Muscle of leg (tissue), 11 donors: ENCODE data around the gene GJA4. TPM values are rescaled to one million over a fixed set of nuclear protein-coding genes. Genes with fewer than 3 reads are reported as not detected.

Experiments
- DNase-seq: peaks from one replicate; pipeline ENCODE4 v3.0.0; 2013
- H3K27ac ChIP-seq: one replicate; pipeline ENCODE4 v1.5.1; 2013; ENCODE audit warnings: mild to moderate bottlenecking, low read length, control low read depth
- H3K27me3 ChIP-seq: one replicate; pipeline ENCODE4 v1.6.1; 2013; ENCODE audit warnings: low read length; ENCODE audit not compliant: control insufficient read depth, insufficient read depth
- H3K36me3 ChIP-seq: one replicate; pipeline ENCODE4 v1.6.1; 2013; ENCODE audit warnings: low read length; ENCODE audit not compliant: control insufficient read depth, insufficient read depth
- H3K4me1 ChIP-seq: one replicate; pipeline ENCODE4 v1.6.1; 2013; ENCODE audit warnings: low read length; ENCODE audit not compliant: control insufficient read depth, insufficient read depth
- H3K4me3 ChIP-seq: one replicate; pipeline ENCODE4 v1.5.1; 2013; ENCODE audit warnings: low read length, control low read depth
- H3K9me3 ChIP-seq: replicated peaks from 2 replicates; pipeline ENCODE4 v1.6.1; 2013; ENCODE audit warnings: low read depth, low read length; ENCODE audit not compliant: control insufficient read depth
- WGBS: methylation state at CpG from one replicate; pipeline ENCODE4 v1.1.5; 2013; ENCODE audit warnings: missing lambda C conversion rate; ENCODE audit not compliant: insufficient coverage; 5-methylcytosine and 5-hydroxymethylcytosine counted together
- polyA plus RNA-seq, 8 donors: library from polyadenylated mRNA; unstranded; fragments of 120-200 nt; gene quantifications; one replicate each; pipeline versions ENCODE4 v1.2.1 to v1.2.3, GENCODE V29; 2013; ENCODE audit warnings: inconsistent platforms in 1 of 8, low replicate concordance in 1 of 8; ENCODE audit not compliant: insufficient read length in 8 of 8, insufficient read depth in 1 of 8
- total RNA-seq: library from RNA; stranded (reverse); fragments of 120-200 nt; gene quantifications from one replicate; pipeline ENCODE4 v1.2.4, GENCODE V29; 2013

Gene GJA4
- total and polyA plus RNA-seq, 9 donors, result 31.4 to 53.9 (median 36.2) TPM

- 77% methylated on average over 5 of the region's 5 CpGs for WGBS
- H3K27me3 ChIP-seq, result peaks cover 14% of the 10 kb centered on the region
These were observed 42.2 kb upstream of the GJA4 start for GRCh38 chr1:34750610-34751009.

GRCh38 chr1:34753163-34753562 lies 39.6 kb upstream of the GJA4 start:
- H3K4me3 ChIP-seq, result no peak overlapping the region
- no peaks in the 10 kb centered on the region for H3K36me3 ChIP-seq
- H3K27me3 ChIP-seq, result peaks cover 5% of the 10 kb centered on the region
- no peak for DNase-seq
- no peaks in the 10 kb centered on the region for H3K9me3 ChIP-seq
- WGBS, result no CpG with 5 or more reads among the region's 3 CpGs
- H3K4me1 ChIP-seq, result no peaks in the 10 kb centered on the region
- no peak overlapping the region for H3K27ac ChIP-seq

More at GRCh38 chr1:34750610-34751009, 42.2 kb upstream of the GJA4 start:
- H3K4me1 ChIP-seq, result no peaks in the 10 kb centered on the region
- DNase-seq, result no peak
- no peaks in the 10 kb centered on the region for H3K36me3 ChIP-seq
- H3K4me3 ChIP-seq, result no peak overlapping the region
- H3K9me3 ChIP-seq, result no peaks in the 10 kb centered on the region
- no peak overlapping the region for H3K27ac ChIP-seq

GRCh38 chr1:34754964-34755637 lies 37.7 kb upstream of the GJA4 start, which contains the start of gene GJB5:
GJB5 (plus strand) TSS chr1:34755047; CDS start chr1:34757331, 2,284 bp downstream.
- Histone ChIP-seq H3K4me3 (no peak within 1 kb of the TSS), H3K27ac (no peak within 1 kb of the TSS), H3K27me3 (no peaks in the 10 kb centered on the region), H3K36me3 (no peaks in the 10 kb centered on the region), H3K4me1 (no peaks in the 10 kb centered on the region), H3K9me3 (no peaks in the 10 kb centered on the region)
- WGBS, result 20% methylated on average over 6 of the region's 13 CpGs
- DNase-seq, result no peak

GRCh38 chr1:34755961-34756360 lies 36.8 kb upstream of the GJA4 start:
- Histone ChIP-seq H3K4me1 (no peaks in the 10 kb centered on the region), H3K36me3 (no peaks in the 10 kb centered on the region), H3K27ac (no peak overlapping the region), H3K9me3 (no peaks in the 10 kb centered on the region), H3K4me3 (no peak overlapping the region), H3K27me3 (no peaks in the 10 kb centered on the region)
- DNase-seq, result no peak
- 89% methylated on average over 6 of the region's 6 CpGs for WGBS

- H3K27ac ChIP-seq, result no peak overlapping the region
- H3K36me3 ChIP-seq, result no peaks in the 10 kb centered on the region
- no peaks in the 10 kb centered on the region for H3K27me3 ChIP-seq
- WGBS, result 89% methylated on average over 21 of the region's 21 CpGs
- no peak overlapping the region for H3K4me3 ChIP-seq
- no peak for DNase-seq
- H3K4me1 ChIP-seq, result no peaks in the 10 kb centered on the region
- no peaks in the 10 kb centered on the region for H3K9me3 ChIP-seq
These were observed 35.4 kb upstream of the GJA4 start for GRCh38 chr1:34757386-34757785.

- H3K27ac ChIP-seq, result no peak overlapping the region
- no peak for DNase-seq
- no peaks in the 10 kb centered on the region for H3K36me3 ChIP-seq
- H3K27me3 ChIP-seq, result no peaks in the 10 kb centered on the region
- no peak overlapping the region for H3K4me3 ChIP-seq
- no peaks in the 10 kb centered on the region for H3K4me1 ChIP-seq
- WGBS, result 92% methylated on average over 1 of the region's 4 CpGs
- H3K9me3 ChIP-seq, result no peaks in the 10 kb centered on the region
These were observed 34.0 kb upstream of the GJA4 start for GRCh38 chr1:34758751-34759150.

GRCh38 chr1:34759503-34760357 lies 33.1 kb upstream of the GJA4 start, which contains the start of gene GJB4:
GJB4 (plus strand) TSS chr1:34759740; CDS start chr1:34761255, 1,515 bp downstream.
- Histone ChIP-seq H3K4me1 (no peaks in the 10 kb centered on the region), H3K9me3 (no peaks in the 10 kb centered on the region), H3K27ac (no peak within 1 kb of the TSS), H3K36me3 (no peaks in the 10 kb centered on the region), H3K27me3 (peaks cover 2% of the 10 kb centered on the region), H3K4me3 (no peak within 1 kb of the TSS)
- WGBS, result 49% methylated on average over 6 of the region's 10 CpGs
- DNase-seq, result no peak

GRCh38 chr1:34761176-34761761 lies 31.5 kb upstream of the GJA4 start:
- no peaks in the 10 kb centered on the region for H3K4me1 ChIP-seq
- no peak overlapping the region for H3K4me3 ChIP-seq
- H3K27me3 ChIP-seq, result peaks cover 3% of the 10 kb centered on the region
- H3K27ac ChIP-seq, result no peak overlapping the region
- H3K36me3 ChIP-seq, result no peaks in the 10 kb centered on the region
- no peak for DNase-seq
- H3K9me3 ChIP-seq, result no peaks in the 10 kb centered on the region
- 93% methylated on average over 33 of the region's 33 CpGs for WGBS

- peaks cover 6% of the 10 kb centered on the region for H3K27me3 ChIP-seq
- no peaks in the 10 kb centered on the region for H3K9me3 ChIP-seq
- no peak overlapping the region for H3K27ac ChIP-seq
- H3K4me1 ChIP-seq, result no peaks in the 10 kb centered on the region
- DNase-seq, result no peak
- WGBS, result 87% methylated on average over 12 of the region's 13 CpGs
- H3K4me3 ChIP-seq, result no peak overlapping the region
- no peaks in the 10 kb centered on the region for H3K36me3 ChIP-seq
These were observed 31.0 kb upstream of the GJA4 start for GRCh38 chr1:34761776-34762307.
